HepG2 (cell line): ENCODE results near the gene AGPAT2. TPM values are rescaled to one million over a fixed set of nuclear protein-coding genes. Genes with fewer than 3 reads are reported as not detected.

Experiments used
- AGO2 ChIP-seq: fragments of 200-400 bp; formaldehyde crosslinking; optimal IDR thresholded peaks from 2 replicates; pipeline ENCODE3; 2017; ENCODE audit warnings: mild to moderate bottlenecking, low read depth, low read length, moderate library complexity
- BCL6 ChIP-seq: IDR thresholded peaks from 2 replicates; pipeline ENCODE4 v1.6.1; 2016; ENCODE audit warnings: missing genetic modification reagents, missing compliant biosample characterization
- BRCA1 ChIP-seq: sonication (generic); formaldehyde crosslinking; IDR thresholded peaks from 2 replicates; pipeline ENCODE4 v1.4.0; 2020; ENCODE audit warnings: missing genetic modification reagents
- DR1 ChIP-seq: sonication (generic); formaldehyde crosslinking; IDR thresholded peaks from 2 replicates; pipeline ENCODE4 v1.8.0; 2021; ENCODE audit warnings: mild to moderate bottlenecking, missing genetic modification reagents, inconsistent platforms
- ESRRA ChIP-seq: sonication (generic); formaldehyde crosslinking; IDR thresholded peaks from 2 replicates; pipeline ENCODE4 v1.5.1; 2020; ENCODE audit warnings: mild to moderate bottlenecking, low read depth, missing genetic modification reagents
- MBNL3 ChIP-seq: fragments of 250-450 bp; sonication (Bioruptor Pico); conservative IDR thresholded peaks from 2 replicates; pipeline ENCODE4 v1.8.0; 2022; ENCODE audit warnings: mild to moderate bottlenecking, inconsistent platforms
- POLR2A ChIP-seq, 2 experiments: IDR thresholded peaks; 2 replicates each; pipeline ENCODE4 v1.6.1; 2011; ENCODE audit warnings: low read depth in 2 of 2, low read length in 2 of 2, mild to moderate bottlenecking in 1 of 2, moderate library complexity in 1 of 2; ENCODE audit not compliant: insufficient read depth in 1 of 2
- PPARG ChIP-seq: conservative IDR thresholded peaks from 2 replicates; pipeline ENCODE4 v1.6.1; 2016; ENCODE audit warnings: missing biosample characterization, missing genetic modification reagents
- RXRB ChIP-seq: IDR thresholded peaks from 2 replicates; pipeline ENCODE4 v1.6.1; 2016; ENCODE audit warnings: borderline replicate concordance, missing genetic modification reagents, missing compliant biosample characterization
- TARDBP ChIP-seq: sonication (generic); formaldehyde crosslinking; IDR thresholded peaks from 2 replicates; pipeline ENCODE4 v1.8.0; 2022; ENCODE audit warnings: mild to moderate bottlenecking, missing genetic modification reagents
- TMF1 ChIP-seq: sonication (generic); formaldehyde crosslinking; IDR thresholded peaks from 2 replicates; pipeline ENCODE4 v1.8.1; 2022; ENCODE audit warnings: low read depth, missing genetic modification reagents
- ZBTB25 ChIP-seq: IDR thresholded peaks from 2 replicates; pipeline ENCODE4 v1.6.1; 2018; ENCODE audit warnings: missing genetic modification reagents
- ZNF44 ChIP-seq: sonication (generic); formaldehyde crosslinking; IDR thresholded peaks from 2 replicates; pipeline ENCODE4 v1.5.1; 2020; ENCODE audit warnings: mild to moderate bottlenecking, missing genetic modification reagents
- ZNF768 ChIP-seq: sonication (generic); formaldehyde crosslinking; IDR thresholded peaks from 2 replicates; pipeline ENCODE4 v1.4.0; 2020; ENCODE audit warnings: missing genetic modification reagents
- ZNF878 ChIP-seq: sonication (generic); formaldehyde crosslinking; IDR thresholded peaks from 2 replicates; pipeline ENCODE4 v1.8.1; 2023; ENCODE audit warnings: mild to moderate bottlenecking, missing genetic modification reagents, moderate library complexity
- polyA plus RNA-seq, 8 experiments: library from polyadenylated mRNA; depleted of rRNA in 3 of 8; stranded (reverse) in 7 of 8; unstranded in 1 of 8; fragments of >200 nt; fragmentation: Illumina TruSeq in 4 of 8; extraction: Trizol in 4 of 8; gene quantifications; 2 replicates each; pipeline versions ENCODE4 v1.2.1 to v1.2.3, GENCODE V29; 2011 to 2016; ENCODE audit warnings: low read depth in 4 of 8, missing spikeins in 1 of 8, mixed read lengths in 1 of 8; ENCODE audit not compliant: insufficient read depth in 1 of 8
- total RNA-seq, 5 experiments: library from RNA; depleted of rRNA; stranded (reverse); fragments of >200 nt; fragmentation: Illumina TruSeq; extraction: Trizol; gene quantifications; 2 replicates each; pipeline ENCODE4 v1.2.3, GENCODE V29; 2016; ENCODE audit warnings: low read depth in 1 of 5
- TF ChIP-seq, protein P1 (sequence below): sonication (generic); formaldehyde crosslinking; IDR thresholded peaks from 2 replicates; pipeline ENCODE4 v1.4.0; 2020; ENCODE audit warnings: missing genetic modification reagents
- TF ChIP-seq, protein P2 (sequence below): sonication (generic); formaldehyde crosslinking; IDR thresholded peaks from 2 replicates; pipeline ENCODE4 v1.5.1; 2020; ENCODE audit warnings: missing genetic modification reagents, mild to moderate bottlenecking, borderline replicate concordance
- TF ChIP-seq, protein P3 (sequence below): sonication (generic); formaldehyde crosslinking; IDR thresholded peaks from 2 replicates; pipeline ENCODE4 v1.4.0; 2020; ENCODE audit warnings: mild to moderate bottlenecking, missing genetic modification reagents

The AGPAT2 gene
- total and polyA plus RNA-seq, 2 of the 13 experiments (the other 11 are each of a cell fraction or from before 2014, with no cell fraction given) = 3.9 to 25.8 TPM

DNA sequence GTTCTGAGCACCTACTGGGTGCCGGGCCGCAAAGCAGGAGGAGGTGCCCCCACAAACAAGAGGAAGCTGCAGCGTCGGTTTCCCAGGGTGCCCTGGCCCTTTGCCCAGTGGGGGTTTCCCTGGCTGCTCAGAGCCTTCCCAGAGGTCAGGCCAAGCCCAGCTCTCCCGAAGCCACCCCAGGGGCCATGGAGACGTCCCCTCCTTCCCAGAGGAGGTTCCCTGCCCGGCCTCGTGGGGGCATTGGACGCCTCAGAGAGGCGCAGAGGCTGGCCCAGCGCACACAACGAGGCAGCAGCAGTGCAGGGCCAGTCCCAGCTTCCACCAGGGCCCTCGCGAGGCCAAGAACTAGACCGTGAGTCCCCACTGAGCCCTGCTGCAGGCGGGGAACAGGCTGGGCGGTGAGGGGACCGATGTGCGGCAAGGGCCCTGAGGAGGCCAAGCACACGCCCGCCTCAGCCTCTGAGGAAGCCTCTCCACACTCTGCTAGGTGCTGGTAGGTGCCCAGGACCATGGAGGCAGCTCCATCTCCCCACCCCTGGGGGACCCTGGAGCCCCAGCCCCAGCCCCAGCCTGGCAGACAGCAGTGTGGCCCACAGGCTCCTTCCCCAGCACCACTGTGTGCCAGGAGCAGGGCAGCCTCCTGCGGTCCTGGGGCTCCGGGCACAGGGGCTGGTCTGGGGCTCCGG, 32.1 kb upstream of the AGPAT2 start (continued):
- TF ChIP-seq, protein P1, sequence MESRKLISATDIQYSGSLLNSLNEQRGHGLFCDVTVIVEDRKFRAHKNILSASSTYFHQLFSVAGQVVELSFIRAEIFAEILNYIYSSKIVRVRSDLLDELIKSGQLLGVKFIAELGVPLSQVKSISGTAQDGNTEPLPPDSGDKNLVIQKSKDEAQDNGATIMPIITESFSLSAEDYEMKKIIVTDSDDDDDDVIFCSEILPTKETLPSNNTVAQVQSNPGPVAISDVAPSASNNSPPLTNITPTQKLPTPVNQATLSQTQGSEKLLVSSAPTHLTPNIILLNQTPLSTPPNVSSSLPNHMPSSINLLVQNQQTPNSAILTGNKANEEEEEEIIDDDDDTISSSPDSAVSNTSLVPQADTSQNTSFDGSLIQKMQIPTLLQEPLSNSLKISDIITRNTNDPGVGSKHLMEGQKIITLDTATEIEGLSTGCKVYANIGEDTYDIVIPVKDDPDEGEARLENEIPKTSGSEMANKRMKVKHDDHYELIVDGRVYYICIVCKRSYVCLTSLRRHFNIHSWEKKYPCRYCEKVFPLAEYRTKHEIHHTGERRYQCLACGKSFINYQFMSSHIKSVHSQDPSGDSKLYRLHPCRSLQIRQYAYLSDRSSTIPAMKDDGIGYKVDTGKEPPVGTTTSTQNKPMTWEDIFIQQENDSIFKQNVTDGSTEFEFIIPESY (CRISPR knock-in tag) = peak; percentile 48; the same call in 1 of the 2 replicates
- TF ChIP-seq ESRRA (CRISPR knock-in tag) = no peak
- no peak for TF ChIP-seq MBNL3 (CRISPR knock-in tag)
- no peak for TF ChIP-seq RXRB (CRISPR knock-in tag)
- peak; percentile 92 for TF ChIP-seq ZNF768 (CRISPR knock-in tag)
- no peak for TF ChIP-seq TARDBP (CRISPR knock-in tag)
- no peak for TF ChIP-seq ZNF878 (CRISPR knock-in tag)
- TF ChIP-seq, protein P2, sequence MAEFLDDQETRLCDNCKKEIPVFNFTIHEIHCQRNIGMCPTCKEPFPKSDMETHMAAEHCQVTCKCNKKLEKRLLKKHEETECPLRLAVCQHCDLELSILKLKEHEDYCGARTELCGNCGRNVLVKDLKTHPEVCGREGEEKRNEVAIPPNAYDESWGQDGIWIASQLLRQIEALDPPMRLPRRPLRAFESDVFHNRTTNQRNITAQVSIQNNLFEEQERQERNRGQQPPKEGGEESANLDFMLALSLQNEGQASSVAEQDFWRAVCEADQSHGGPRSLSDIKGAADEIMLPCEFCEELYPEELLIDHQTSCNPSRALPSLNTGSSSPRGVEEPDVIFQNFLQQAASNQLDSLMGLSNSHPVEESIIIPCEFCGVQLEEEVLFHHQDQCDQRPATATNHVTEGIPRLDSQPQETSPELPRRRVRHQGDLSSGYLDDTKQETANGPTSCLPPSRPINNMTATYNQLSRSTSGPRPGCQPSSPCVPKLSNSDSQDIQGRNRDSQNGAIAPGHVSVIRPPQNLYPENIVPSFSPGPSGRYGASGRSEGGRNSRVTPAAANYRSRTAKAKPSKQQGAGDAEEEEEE (CRISPR knock-in tag) = no peak
- no peak for TF ChIP-seq POLR2A (IDR thresholded peaks at IDR 0.05; ENCODE audit: insufficient read depth in 1 of 2, low read depth in 2 of 2, low read length in 2 of 2)
- TF ChIP-seq BRCA1 (CRISPR knock-in tag) = no peak
- no peak for TF ChIP-seq TMF1 (CRISPR knock-in tag)
- TF ChIP-seq, protein P3, sequence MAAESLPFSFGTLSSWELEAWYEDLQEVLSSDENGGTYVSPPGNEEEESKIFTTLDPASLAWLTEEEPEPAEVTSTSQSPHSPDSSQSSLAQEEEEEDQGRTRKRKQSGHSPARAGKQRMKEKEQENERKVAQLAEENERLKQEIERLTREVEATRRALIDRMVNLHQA (CRISPR knock-in tag) = no peak
- no peak for TF ChIP-seq ZBTB25 (CRISPR knock-in tag)
- TF ChIP-seq BCL6 (CRISPR knock-in tag) = no peak
- TF ChIP-seq PPARG (CRISPR knock-in tag) = no peak
- TF ChIP-seq AGO2 = peak; percentile 71
- no peak for TF ChIP-seq DR1
- TF ChIP-seq ZNF44 (CRISPR knock-in tag) = no peak
